GM12878 (cell line): ENCODE data around the gene CHCHD3. TPM values are rescaled to one million over a fixed set of nuclear protein-coding genes. Genes with fewer than 3 reads are reported as not detected.

Source experiments
- ATAC-seq: fragments of 200-7000 bp; cut with Tn5 transposase; 3 replicates; pipeline ENCODE4 v1.9.1; 2020; ENCODE audit warnings: mild to moderate bottlenecking, moderate library complexity
- BruUV-seq: library from RNA; stranded (reverse); fragments of 400-500 nt; replicated peaks from 2 replicates; lab custom pipeline; 2021; lab: Mats Ljungman, UMichigan
- CTCF ChIA-PET: fragments of 300-600 bp; sonication (Branson Sonifier 250); formaldehyde crosslinking; extraction: SDS; loops from one replicate; lab custom pipeline; 2021; ENCODE audit warnings: inconsistent platforms; lab: Yijun Ruan, JAX
- POLR2A ChIA-PET: fragments of 350-600 bp; formaldehyde crosslinking; extraction: SDS; loops from one replicate; lab custom pipeline; 2021; ENCODE audit warnings: inconsistent platforms; lab: Charles Lee
- RAD21 ChIA-PET: fragments of 300-600 bp; sonication (Branson Sonifier 250); formaldehyde crosslinking; loops from one replicate; lab custom pipeline; 2023; ENCODE audit warnings: antibody characterized with exemption; ENCODE audit not compliant: unreplicated experiment; lab: Charles Lee
- SMC1A ChIA-PET: fragments of 300-600 bp; sonication (Branson Sonifier 250); formaldehyde crosslinking; loops from one replicate; lab custom pipeline; 2023; ENCODE audit not compliant: unreplicated experiment, uncharacterized antibody; lab: Charles Lee
- DNase-seq: peaks from one replicate; pipeline ENCODE4 v3.0.0-alpha.2; 2011; ENCODE audit warnings: low read depth, low spot score
- FAIRE-seq: peaks from 3 replicates; lab custom pipeline; 2011; peaks lifted over from hg19 to GRCh38; lab: Jason Lieb, UNC
- H2AFZ ChIP-seq: 2 replicates; pipeline ENCODE4 v1.6.0; 2011; ENCODE audit warnings: low read depth, low read length, control low read depth; ENCODE audit not compliant: control insufficient read depth
- H3K27ac ChIP-seq: 2 replicates; pipeline ENCODE4 v1.5.1; 2011; ENCODE audit warnings: control low read depth; ENCODE audit not compliant: control insufficient read depth, insufficient read depth
- H3K27me3 ChIP-seq, 2 experiments: replicated peaks in 1 of 2; 2 replicates each; pipeline versions ENCODE4 v1.6.0 to v1.6.1; 2011; ENCODE audit warnings: low read length in 1 of 2; ENCODE audit not compliant: control insufficient read depth in 2 of 2, insufficient read depth in 2 of 2
- H3K36me3 ChIP-seq, 2 experiments: 2 replicates each; pipeline ENCODE4 v1.5.1; 2011; ENCODE audit warnings: low read length in 1 of 2; ENCODE audit not compliant: control insufficient read depth in 2 of 2, insufficient read depth in 2 of 2
- H3K4me1 ChIP-seq: 2 replicates; pipeline ENCODE4 v1.6.1; 2011; ENCODE audit warnings: mild to moderate bottlenecking, low read length, moderate library complexity, mixed read lengths; ENCODE audit not compliant: control insufficient read depth, insufficient read depth
- H3K4me2 ChIP-seq: 2 replicates; pipeline ENCODE4 v1.6.0; 2011; ENCODE audit warnings: control low read depth; ENCODE audit not compliant: control insufficient read depth, insufficient read depth
- H3K4me3 ChIP-seq: fragments of 200-600 bp; sonication (generic); 2 replicates; pipeline ENCODE4 v1.5.1; 2016
- H3K79me2 ChIP-seq: 2 replicates; pipeline ENCODE4 v1.6.0; 2011; ENCODE audit warnings: low read length; ENCODE audit not compliant: control insufficient read depth, insufficient read depth
- H3K9ac ChIP-seq: 2 replicates; pipeline ENCODE4 v1.8.0; 2011; ENCODE audit warnings: low read length, control low read depth, mixed read lengths; ENCODE audit not compliant: control insufficient read depth, insufficient read depth
- H3K9me3 ChIP-seq: replicated peaks from 3 replicates; pipeline ENCODE4 v1.5.1; 2011; ENCODE audit warnings: mild to moderate bottlenecking, low read length; ENCODE audit not compliant: control insufficient read depth, insufficient read depth
- H4K20me1 ChIP-seq: 2 replicates; pipeline ENCODE4 v1.6.0; 2011; ENCODE audit not compliant: control insufficient read depth, insufficient read depth
- ATF3 ChIP-seq: IDR thresholded peaks from 2 replicates; pipeline ENCODE4 v1.6.1; 2011; ENCODE audit warnings: low read depth, mild to moderate bottlenecking, low read length, moderate library complexity, borderline replicate concordance; ENCODE audit errors: extremely low read depth
- BHLHE40 ChIP-seq, 2 experiments: fragments of 450-650 bp in 1 of 2; IDR thresholded peaks; 2 replicates each; pipeline ENCODE4 v1.6.1; 2011 to 2017; ENCODE audit warnings: low read depth in 2 of 2, borderline replicate concordance in 1 of 2, improper control_type of control experiment in 1 of 2, low read length in 1 of 2, mild to moderate bottlenecking in 1 of 2
- BMI1 ChIP-seq: fragments of 450-650 bp; IDR thresholded peaks from 2 replicates; pipeline ENCODE4 v1.6.1; 2016; ENCODE audit warnings: mild to moderate bottlenecking, moderate library complexity, borderline replicate concordance
- EZH2 ChIP-seq: IDR thresholded peaks from 2 replicates; pipeline ENCODE4 v1.6.1; 2012; ENCODE audit warnings: low read depth, mild to moderate bottlenecking, control low read depth, inconsistent platforms, low read length, borderline replicate concordance; ENCODE audit not compliant: control insufficient read depth
- HDAC6 ChIP-seq: fragments of 200-600 bp; sonication (generic); IDR thresholded peaks from one replicate; pipeline ENCODE4 v1.8.0; 2017; ENCODE audit warnings: antibody characterized with exemption; ENCODE audit not compliant: unreplicated experiment
- KDM1A ChIP-seq: fragments of 200-600 bp; sonication (generic); IDR thresholded peaks from 2 replicates; pipeline ENCODE4 v1.6.1; 2016; ENCODE audit warnings: borderline replicate concordance
- KLF5 ChIP-seq: fragments of 450-650 bp; IDR thresholded peaks from 2 replicates; pipeline ENCODE4 v1.6.1; 2014; ENCODE audit warnings: mild to moderate bottlenecking; ENCODE audit not compliant: partially characterized antibody
- POLR2AphosphoS5 ChIP-seq: IDR thresholded peaks from 2 replicates; pipeline ENCODE4 v1.6.1; 2011; ENCODE audit warnings: mild to moderate bottlenecking, low read length, inconsistent platforms
- POU2F2 ChIP-seq: IDR thresholded peaks from 3 replicates; pipeline ENCODE4 v1.6.1; 2011; ENCODE audit warnings: low read depth, mild to moderate bottlenecking, low read length, borderline replicate concordance
- WGBS: methylation state at CpG from one replicate; pipeline ENCODE4 v1.1.6; 2016; ENCODE audit warnings: low lambda C conversion rate; ENCODE audit not compliant: insufficient replicate concordance, insufficient coverage; ENCODE audit errors: missing lambda C conversion rate; 5-methylcytosine and 5-hydroxymethylcytosine counted together
- in situ Hi-C: fragments of 300-500 bp; cut with MboI; formaldehyde crosslinking; loops from 9 replicates; pipeline ENCODE4 v1.14.3; 2018; ENCODE audit warnings: mixed read lengths
- intact Hi-C: fragments of 100-400 bp; cut with micrococcal nuclease; formaldehyde crosslinking; loops from one replicate; pipeline ENCODE4 v1.14.2; 2022; ENCODE audit not compliant: unreplicated experiment
- polyA plus RNA-seq, 11 experiments: library from polyadenylated mRNA; depleted of rRNA in 4 of 11; unstranded in 6 of 11; stranded (reverse) in 5 of 11; fragments of >200 nt; fragmentation: Nextera tagmentation in 4 of 11; fragmentation: Illumina TruSeq in 1 of 11; extraction: Ambion mirVana in 4 of 11; extraction: Trizol in 1 of 11; gene quantifications; 1 replicate in 1 of 11; 2 replicates in 10 of 11; pipeline versions ENCODE4 v1.2.1 to v1.2.3, GENCODE V29; 2011 to 2016; ENCODE audit warnings: inconsistent platforms in 2 of 11, missing spikeins in 2 of 11, low read depth in 1 of 11
- total RNA-seq, 4 experiments: library from RNA; depleted of rRNA in 3 of 4; stranded (reverse); fragments of >200 nt in 3 of 4; fragmentation: Illumina TruSeq in 1 of 4; extraction: Trizol in 1 of 4; gene quantifications; 2 replicates each; pipeline versions ENCODE4 v1.2.1 to v1.2.3, GENCODE V29; 2013 to 2021

The CHCHD3 gene
- total and polyA plus RNA-seq, 10 of the 15 experiments (the other 5 are each of a cell fraction or from before 2014, with no cell fraction given): 38.3 to 178 (median 96.2) TPM

GRCh38 chr7:132964876-132965275, 117.0 kb downstream of the CHCHD3 start:
- Histone ChIP-seq H3K27me3 (no peaks in the 10 kb centered on the region), H3K36me3 (no peaks in the 10 kb centered on the region), H3K9ac (no peak overlapping the region), H3K9me3 (no peaks in the 10 kb centered on the region), H3K4me3 (no peak overlapping the region), H2AFZ (no peak overlapping the region), H3K4me2 (no peak overlapping the region), H3K4me1 (no peaks in the 10 kb centered on the region), H4K20me1 (no peaks in the 10 kb centered on the region), H3K79me2 (no peaks in the 10 kb centered on the region; the same call in 1 of the 2 replicates), H3K27ac (no peak overlapping the region)
- RAD21 ChIA-PET: no interaction called here
- 55% methylated on average over 6 of the region's 6 CpGs for WGBS
- no TSS peak for BruUV-seq
- in situ Hi-C loops: no loop called here
- CTCF ChIA-PET: interaction anchor here (1.6 kb wide), 1 partner anchor 11 kb away, joined by 6 read pairs; no protein-coding TSS in a partner anchor
- DNase-seq (no peak), FAIRE-seq (no peak), ATAC-seq (no peak)
- POLR2A ChIA-PET: interaction anchor here (0.6 kb wide), 2 partner anchors 304 to 404 kb away, joined by 3 read pairs; no protein-coding TSS in a partner anchor
- SMC1A ChIA-PET: interaction anchor here (0.6 kb wide), 1 partner anchor 59 kb away, joined by 3 read pairs; no protein-coding TSS in a partner anchor
- intact Hi-C loops: no loop called here
- TF ChIP-seq KLF5: no peak
- no peak for TF ChIP-seq HDAC6
- no peak for TF ChIP-seq POLR2AphosphoS5
- TF ChIP-seq POU2F2: no peak
- no peak for TF ChIP-seq ATF3
- no peak for TF ChIP-seq BHLHE40 (IDR thresholded peaks at IDR 0.05; ENCODE audit: borderline replicate concordance in 1 of 2, low read depth in 2 of 2, low read length in 1 of 2)
- no peak for TF ChIP-seq EZH2
- TF ChIP-seq BMI1: no peak
- TF ChIP-seq KDM1A: no peak
